H4 (cell line): ENCODE measurements around the gene WNT9B. TPM values are rescaled to one million over a fixed set of nuclear protein-coding genes. Genes with fewer than 3 reads are reported as not detected.

Source experiments
- total RNA-seq: library from RNA; depleted of rRNA; stranded (reverse); fragments of >200 nt; shearing (Covaris generic); gene quantifications from 2 replicates; pipeline ENCODE4 v1.2.3, GENCODE V29; 2014; rRNA removed

The WNT9B gene
- total RNA-seq, 1 experiment from 2014 or later = not detected

Other genes starting within 250 kb of the WNT9B start
- 3.1 and 3.4 TPM in 2 replicates for gene WNT3, start 32.9 kb upstream of the WNT9B start, total RNA-seq
- gene GOSR2, start 71.6 kb downstream of the WNT9B start, total RNA-seq = 45.7 and 52.8 TPM in 2 replicates
- 0.82 and 1.3 TPM in 2 replicates for gene RPRML, start 127.7 kb downstream of the WNT9B start, total RNA-seq